NCI-H2196 treated with DMSO at 0.1 percent for 48 hours (cell line): Measurements from ENCODE around the gene SLC35F3.
"Not testable (repeated sequence)": the region's sequence is repeated elsewhere in the genome, so short reads cannot be mapped to it uniquely, and the experiment has no call there.

Source experiments
- DNase-seq: peaks from one replicate; lab custom pipeline; 2025; ENCODE audit not compliant: unreplicated experiment; lab: John Stamatoyannopoulos, UW

Gene SLC35F3

DNA sequence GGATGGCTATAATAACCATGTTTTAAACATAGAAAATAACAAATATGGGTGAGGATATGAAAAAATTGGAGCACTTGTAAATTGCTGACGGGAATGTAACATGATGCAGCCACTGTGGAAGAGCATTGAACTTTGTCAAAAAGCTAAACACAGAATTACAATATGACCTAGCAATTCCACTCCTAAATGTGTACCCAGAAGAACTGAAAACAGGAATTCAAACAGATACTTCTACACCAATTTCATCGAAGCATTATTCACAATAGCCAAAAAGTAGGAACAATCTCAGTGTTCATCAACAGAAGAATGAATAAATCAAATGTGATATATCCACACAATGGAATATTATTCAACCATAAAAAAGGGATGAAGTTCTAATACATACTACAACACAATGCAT lies 436.1 kb downstream of the SLC35F3 start:
- no peak for DNase-seq

DNA sequence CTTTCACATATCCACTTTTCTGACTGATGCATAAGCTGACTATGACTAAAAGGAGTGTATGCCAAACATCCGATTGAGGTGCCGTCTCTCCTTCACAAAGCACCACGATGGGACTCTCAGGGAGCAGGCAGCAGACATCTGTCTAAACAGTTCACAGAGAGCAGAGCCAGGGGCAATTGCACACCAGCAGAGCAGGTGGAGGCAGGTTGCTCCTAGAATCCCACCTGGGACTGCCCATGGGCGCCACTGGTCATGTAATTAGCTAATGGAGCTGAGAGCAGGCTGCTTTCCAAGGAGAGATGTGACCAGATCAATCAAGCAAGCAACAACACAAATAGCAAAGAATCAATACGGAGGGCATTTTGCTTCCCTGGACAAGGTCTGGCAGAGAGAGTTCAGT lies 438.3 kb downstream of the SLC35F3 start:
- DNase-seq, result no peak

- DNase-seq, result no peak
Measured at GRCh38 chr1:234345237-234345636, 440.8 kb downstream of the SLC35F3 start.

GRCh38 chr1:234348964-234349363 lies 444.5 kb downstream of the SLC35F3 start:
- no peak for DNase-seq

DNA sequence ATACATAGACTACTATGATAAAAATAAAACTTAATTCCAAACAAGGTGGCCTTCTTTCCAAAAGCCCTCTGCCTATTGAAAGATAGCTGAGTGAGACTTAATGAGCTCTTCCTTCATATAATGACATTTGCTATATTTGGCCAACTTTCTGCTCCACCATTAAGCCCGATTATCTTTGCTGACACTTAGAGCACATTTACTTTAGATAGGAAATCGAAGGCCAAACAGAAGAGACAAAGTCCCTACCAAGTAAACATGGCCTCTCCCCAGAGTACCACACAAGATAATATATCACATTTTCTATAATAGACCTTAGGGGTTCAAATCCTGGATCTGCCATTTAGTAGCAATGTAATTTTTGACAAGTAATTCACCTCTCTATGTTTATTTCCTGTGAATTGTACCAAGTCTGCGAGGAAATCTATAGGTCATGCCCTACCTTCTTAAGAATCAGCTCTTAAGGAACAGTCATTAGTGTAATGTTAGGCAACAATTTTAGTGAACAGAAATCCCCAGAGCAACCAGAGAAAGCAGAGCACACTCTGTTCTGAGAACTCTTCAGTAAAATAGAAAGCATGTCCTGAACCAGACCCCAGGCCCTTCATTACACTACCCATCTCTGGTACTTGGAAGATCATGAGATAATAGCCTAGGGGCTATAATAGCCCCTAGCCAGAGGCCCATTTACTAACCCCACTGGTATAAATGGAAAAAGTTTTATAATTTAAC lies 451.5 kb downstream of the SLC35F3 start:
- no peak for DNase-seq

- not testable (repeated sequence) for DNase-seq
Measured at GRCh38 chr1:234356615-234357269, 452.3 kb downstream of the SLC35F3 start.

- DNase-seq, result no peak
Measured at GRCh38 chr1:234357831-234358230, 453.4 kb downstream of the SLC35F3 start.

DNA sequence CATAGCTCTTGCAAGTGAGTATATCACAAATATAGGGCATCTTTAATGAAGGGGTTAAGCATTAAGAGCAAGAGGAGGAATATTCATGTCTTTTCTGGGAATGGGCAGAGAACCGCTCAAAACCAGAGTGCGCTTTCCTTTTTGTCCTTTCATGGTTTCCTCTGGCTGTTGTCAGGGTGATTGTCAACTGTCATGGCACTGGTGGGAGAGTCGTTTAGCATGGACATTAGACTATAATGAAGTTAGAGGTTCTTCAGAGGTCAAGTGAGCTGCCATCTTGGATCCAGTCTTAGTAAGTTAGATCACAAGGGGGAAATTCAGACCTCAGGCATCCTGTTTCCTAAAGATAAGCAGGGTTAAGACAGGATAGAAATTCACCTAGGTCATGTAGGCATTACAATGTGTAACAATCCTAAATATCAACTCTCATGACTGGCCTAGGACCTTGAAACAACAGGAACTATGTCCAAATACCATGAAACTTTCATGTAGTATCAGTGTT lies 456.7 kb downstream of the SLC35F3 start:
- no peak for DNase-seq

- no peak for DNase-seq
Measured at GRCh38 chr1:234362558-234362957, 458.1 kb downstream of the SLC35F3 start.

DNA sequence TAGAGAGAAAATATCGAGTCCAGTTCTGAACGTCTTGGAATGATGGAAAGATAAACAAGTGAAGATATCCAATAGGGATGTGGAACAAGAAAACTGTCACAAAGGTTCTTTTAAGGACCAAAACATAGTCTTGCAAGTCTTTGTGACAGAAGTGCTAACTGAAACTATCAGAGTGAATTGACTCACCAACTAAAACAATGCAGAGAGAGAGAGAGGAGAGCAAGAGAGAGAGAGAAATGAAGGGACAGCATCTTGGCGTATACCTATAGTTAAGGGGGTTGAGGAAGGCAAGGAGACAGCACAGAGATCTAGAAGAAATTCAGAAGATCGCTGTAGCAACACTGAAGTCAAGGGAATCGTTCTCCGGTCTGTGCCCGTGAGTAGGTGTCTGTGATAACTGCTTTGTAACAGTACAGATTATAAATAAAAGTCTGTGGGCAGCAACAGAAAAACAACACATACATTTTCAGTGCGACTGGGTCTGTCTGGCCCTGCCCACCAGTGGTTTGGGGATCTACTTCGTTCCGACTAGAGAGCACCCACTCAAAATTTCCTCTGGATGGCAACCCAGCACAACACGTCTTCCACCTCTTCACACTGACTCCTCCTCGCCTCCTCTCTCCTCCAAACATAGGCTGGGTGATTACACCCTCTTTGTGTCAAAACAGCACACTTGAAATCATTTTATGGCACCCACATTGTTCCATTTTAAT lies 464.0 kb downstream of the SLC35F3 start:
- DNase-seq, result no peak

DNA sequence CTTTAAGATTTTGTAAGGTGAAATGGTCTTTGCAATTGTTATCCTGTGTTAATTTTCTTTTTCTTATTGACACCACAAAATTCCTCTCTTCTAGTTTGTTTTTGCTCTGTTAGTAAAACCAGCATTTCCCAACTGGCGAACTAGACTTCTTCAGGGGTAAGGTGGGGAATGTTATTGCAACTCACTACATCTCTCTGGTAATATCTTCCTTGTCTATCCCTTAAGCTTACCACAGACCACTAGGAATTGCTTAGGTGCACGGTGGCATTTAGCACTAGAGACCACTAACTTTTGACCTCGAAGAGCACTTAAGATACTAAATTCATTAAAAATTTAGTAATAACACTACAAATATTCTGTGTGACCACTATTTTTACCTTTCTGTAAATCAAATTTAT lies 464.6 kb downstream of the SLC35F3 start:
- DNase-seq, result no peak

DNA sequence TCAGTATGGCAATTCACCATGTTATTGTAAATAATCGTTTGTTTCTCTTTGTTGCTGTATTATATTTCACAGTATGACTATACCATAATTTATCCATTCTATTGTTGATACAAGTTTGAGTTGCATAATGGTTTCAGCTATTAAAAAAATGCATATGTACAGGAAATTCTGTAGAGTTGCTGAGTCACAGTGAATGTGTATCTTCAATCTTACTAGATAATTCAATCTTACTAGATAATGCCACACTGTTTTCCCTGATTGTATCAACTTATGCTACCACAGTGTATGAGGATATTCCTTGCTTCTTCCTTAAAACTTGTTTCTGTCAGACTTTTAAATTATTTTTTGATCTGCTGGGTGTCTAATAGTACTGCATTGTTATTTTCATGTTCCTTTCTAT lies 465.3 kb downstream of the SLC35F3 start:
- DNase-seq, result no peak

GRCh38 chr1:234371414-234371813 lies 466.9 kb downstream of the SLC35F3 start:
- DNase-seq, result no peak

DNA sequence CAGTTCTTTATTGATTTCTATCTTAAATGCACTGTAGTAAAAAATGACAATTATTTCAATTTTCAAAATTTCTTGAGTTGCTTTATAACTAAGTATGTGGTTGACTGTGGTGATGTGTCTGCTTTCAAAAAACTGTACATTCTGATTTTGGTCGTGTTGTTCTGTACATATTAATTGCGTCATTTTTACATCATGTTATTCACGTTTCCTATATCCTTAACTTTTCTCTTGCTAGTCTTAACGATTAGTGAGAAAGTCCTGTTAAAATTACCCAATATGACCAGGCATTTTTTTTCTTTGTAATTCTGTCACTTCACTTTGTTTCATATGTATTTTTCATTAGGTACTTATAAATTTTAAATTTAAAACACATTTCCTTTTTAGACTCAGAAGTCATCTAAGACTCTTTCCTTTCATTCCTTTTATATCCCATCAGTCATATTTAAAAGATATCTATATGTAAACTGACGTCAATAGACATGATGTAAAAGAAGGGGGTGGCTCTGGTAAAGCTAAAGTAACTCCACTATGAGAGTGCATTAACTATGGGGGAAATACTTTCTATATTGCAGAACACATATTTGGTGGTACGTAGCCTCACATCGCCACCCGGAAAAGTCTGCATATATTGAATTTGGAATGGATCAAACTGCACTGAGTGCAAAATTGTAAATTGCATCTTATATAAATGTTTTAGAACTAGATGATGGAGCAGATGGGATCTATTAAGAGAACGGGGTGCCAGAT lies 467.7 kb downstream of the SLC35F3 start:
- no peak for DNase-seq

- peak; percentile 49 for DNase-seq
Measured at GRCh38 chr1:234373064-234373958, 468.8 kb downstream of the SLC35F3 start, which contains the start of gene COA6. TSS of gene COA6 (plus strand) at chr1:234373456. CDS start at chr1:234373467, 11 bp downstream.

DNA sequence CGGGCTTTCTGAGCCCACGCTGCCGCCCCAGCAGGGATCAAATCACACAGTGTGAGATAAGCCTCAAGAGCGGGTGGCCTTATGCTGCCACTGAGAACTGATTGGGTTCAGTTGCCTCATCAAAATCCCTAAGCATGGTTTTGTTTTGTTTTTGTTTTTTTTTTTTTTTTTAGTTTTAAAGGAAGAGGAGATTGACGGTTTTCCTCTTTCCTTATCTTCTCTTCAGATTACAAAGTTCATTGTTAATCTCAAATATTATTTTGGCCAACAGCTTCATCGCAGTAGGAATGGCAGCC lies 469.4 kb downstream of the SLC35F3 start:
- no peak for DNase-seq
